SK-N-SH (cell line): ENCODE results near the gene CLN6. TPM values are rescaled to one million over a fixed set of nuclear protein-coding genes. Genes with fewer than 3 reads are reported as not detected.

Experiments
- CTCF ChIA-PET: fragments of 300-600, 350-600 bp; formaldehyde crosslinking; extraction: SDS; loops from one replicate; lab custom pipeline; 2021; lab: Yijun Ruan, JAX
- POLR2A ChIA-PET: fragments of 350-600 bp; sonication (Branson Sonifier 250); formaldehyde crosslinking; extraction: SDS; loops from one replicate; lab custom pipeline; 2020; ENCODE audit warnings: antibody characterized with exemption, inconsistent platforms; lab: Yijun Ruan, JAX
- DNase-seq: peaks from one replicate; pipeline ENCODE4 v3.0.0; 2012
- H2AFZ ChIP-seq: fragments of 200-600 bp; sonication (generic); 2 replicates; pipeline ENCODE4 v1.8.1; 2016; ENCODE audit warnings: antibody characterized with exemption, mild to moderate bottlenecking, low read depth
- H3F3A ChIP-seq: fragments of 200-600 bp; sonication (generic); replicated peaks from 2 replicates; pipeline ENCODE3; 2016; ENCODE audit warnings: antibody characterized with exemption, mild to moderate bottlenecking; ENCODE audit not compliant: insufficient read depth
- H3K27ac ChIP-seq, 2 experiments: fragments of 200-500 bp in 1 of 2; fragments of 200-600 bp in 1 of 2; sonication (Bioruptor generic) in 1 of 2; sonication (generic), shearing (Covaris generic) in 1 of 2; 2 replicates each; pipeline versions ENCODE4 v1.5.1 to v1.6.1; 2014 to 2016; ENCODE audit warnings: low read depth in 2 of 2, inconsistent platforms in 1 of 2, low read length in 1 of 2, mild to moderate bottlenecking in 1 of 2, mixed read lengths in 1 of 2
- H3K27me3 ChIP-seq: fragments of 200-600 bp; sonication (generic), shearing (Covaris generic); 2 replicates; pipeline ENCODE4 v1.6.1; 2016; ENCODE audit warnings: mixed run types; ENCODE audit not compliant: insufficient read depth
- H3K36me3 ChIP-seq, 2 experiments: fragments of 200-500 bp in 1 of 2; fragments of 200-600 bp in 1 of 2; sonication (Bioruptor generic) in 1 of 2; sonication (generic) in 1 of 2; replicated peaks in 1 of 2; 2 replicates each; pipeline versions ENCODE3 to v1.5.1; 2014 to 2016; ENCODE audit warnings: low read length in 1 of 2, mild to moderate bottlenecking in 1 of 2; ENCODE audit not compliant: insufficient read depth in 2 of 2, control insufficient read depth in 1 of 2
- H3K4me1 ChIP-seq, 2 experiments: fragments of 200-500 bp in 1 of 2; fragments of 200-600 bp in 1 of 2; sonication (Bioruptor generic) in 1 of 2; sonication (generic), shearing (Covaris generic) in 1 of 2; 2 replicates each; pipeline versions ENCODE4 v1.5.1 to v1.6.1; 2014 to 2016; ENCODE audit warnings: low read depth in 1 of 2, low read length in 1 of 2, mixed run types in 1 of 2; ENCODE audit not compliant: insufficient read depth in 2 of 2, control insufficient read depth in 1 of 2
- H3K4me2 ChIP-seq: fragments of 200-600 bp; sonication (generic), shearing (Covaris generic); 2 replicates; pipeline ENCODE4 v1.6.1; 2017; ENCODE audit warnings: mixed run types
- H3K4me3 ChIP-seq, 2 experiments: fragments of 200-500 bp in 1 of 2; fragments of 200-600 bp in 1 of 2; sonication (Bioruptor generic) in 1 of 2; sonication (generic), shearing (Covaris generic) in 1 of 2; 2 replicates each; pipeline versions ENCODE4 v1.5.1 to v1.8.1; 2014 to 2016; ENCODE audit warnings: low read depth in 2 of 2, inconsistent platforms in 1 of 2, low read length in 1 of 2, mild to moderate bottlenecking in 1 of 2, mixed read lengths in 1 of 2, moderate library complexity in 1 of 2
- H3K79me2 ChIP-seq: fragments of 200-600 bp; sonication (generic); 2 replicates; pipeline ENCODE4 v1.8.1; 2017; ENCODE audit warnings: mild to moderate bottlenecking; ENCODE audit not compliant: insufficient read depth
- H3K9ac ChIP-seq: fragments of 200-600 bp; sonication (generic); 2 replicates; pipeline ENCODE4 v1.6.1; 2017; ENCODE audit warnings: mixed run types
- H3K9me2 ChIP-seq: fragments of 200-600 bp; sonication (generic); 2 replicates; pipeline ENCODE4 v1.6.1; 2017; ENCODE audit warnings: mixed run types
- H3K9me3 ChIP-seq: fragments of 200-600 bp; sonication (generic); 2 replicates; pipeline ENCODE4 v1.6.1; 2017; ENCODE audit warnings: mixed run types, mild to moderate bottlenecking, moderate library complexity
- H4K20me1 ChIP-seq: fragments of 200-600 bp; sonication (generic); 2 replicates; pipeline ENCODE4 v1.6.1; 2017; ENCODE audit warnings: mild to moderate bottlenecking, mixed run types; ENCODE audit not compliant: insufficient read depth
- ELF1 ChIP-seq: IDR thresholded peaks from 2 replicates; pipeline ENCODE4 v1.4.0; 2012
- EZH2phosphoT487 ChIP-seq: fragments of 200-600 bp; sonication (generic); IDR thresholded peaks from 2 replicates; pipeline ENCODE4 v1.6.1; 2017; ENCODE audit warnings: low read depth, mixed run types, mild to moderate bottlenecking, antibody characterized with exemption, moderate library complexity, borderline replicate concordance
- GABPA ChIP-seq: IDR thresholded peaks from 2 replicates; pipeline ENCODE4 v1.4.0; 2012; ENCODE audit warnings: low read depth, mild to moderate bottlenecking
- GATA2 ChIP-seq: sonication (generic); formaldehyde crosslinking; IDR thresholded peaks from 2 replicates; pipeline ENCODE4 v1.5.0; 2020; ENCODE audit warnings: mild to moderate bottlenecking, missing genetic modification reagents
- MXI1 ChIP-seq: IDR thresholded peaks from 2 replicates; pipeline ENCODE4 v1.6.1; 2012; ENCODE audit warnings: mild to moderate bottlenecking, low read depth, low read length, improper control_type of control experiment
- NRF1 ChIP-seq: IDR thresholded peaks from 2 replicates; pipeline ENCODE4 v1.6.1; 2012; ENCODE audit warnings: low read depth, mild to moderate bottlenecking, low read length
- SIN3A ChIP-seq: IDR thresholded peaks from 2 replicates; pipeline ENCODE4 v1.6.1; 2012; ENCODE audit warnings: low read depth, mild to moderate bottlenecking, low read length, moderate library complexity, borderline replicate concordance
- TEAD4 ChIP-seq: IDR thresholded peaks from 2 replicates; pipeline ENCODE4 v1.4.0; 2012; ENCODE audit warnings: mild to moderate bottlenecking, borderline replicate concordance; ENCODE audit not compliant: insufficient read depth
- YY1 ChIP-seq: IDR thresholded peaks from 2 replicates; pipeline ENCODE4 v1.4.0; 2012; ENCODE audit warnings: low read depth, mild to moderate bottlenecking
- WGBS: methylation state at CpG from one replicate; pipeline ENCODE4 v1.1.6; 2017; ENCODE audit warnings: low lambda C conversion rate; 5-methylcytosine and 5-hydroxymethylcytosine counted together
- polyA plus RNA-seq, 3 experiments: library from polyadenylated mRNA; depleted of rRNA; stranded (reverse); fragments of >200 nt; gene quantifications; 2 replicates each; pipeline ENCODE4 v1.2.3, GENCODE V29; 2012
- TF ChIP-seq, protein P1 (sequence below): fragments of 200-600 bp; sonication (generic); IDR thresholded peaks from 2 replicates; pipeline ENCODE4 v1.6.1; 2017; ENCODE audit warnings: antibody characterized with exemption, mild to moderate bottlenecking, moderate library complexity
- TF ChIP-seq, protein P2 (sequence below): IDR thresholded peaks from 2 replicates; pipeline ENCODE4 v1.4.0; 2012; ENCODE audit warnings: low read depth
- TF ChIP-seq, protein P3 (sequence below): IDR thresholded peaks from 2 replicates; pipeline ENCODE4 v1.4.0; 2012; ENCODE audit warnings: low read depth, borderline replicate concordance
- TF ChIP-seq, protein P4 (sequence below): IDR thresholded peaks from 2 replicates; pipeline ENCODE4; 2012

Gene CLN6
- polyA plus RNA-seq, 1 of the 3 experiments (the other 2 are of a cell fraction) = 27.5 TPM

DNA sequence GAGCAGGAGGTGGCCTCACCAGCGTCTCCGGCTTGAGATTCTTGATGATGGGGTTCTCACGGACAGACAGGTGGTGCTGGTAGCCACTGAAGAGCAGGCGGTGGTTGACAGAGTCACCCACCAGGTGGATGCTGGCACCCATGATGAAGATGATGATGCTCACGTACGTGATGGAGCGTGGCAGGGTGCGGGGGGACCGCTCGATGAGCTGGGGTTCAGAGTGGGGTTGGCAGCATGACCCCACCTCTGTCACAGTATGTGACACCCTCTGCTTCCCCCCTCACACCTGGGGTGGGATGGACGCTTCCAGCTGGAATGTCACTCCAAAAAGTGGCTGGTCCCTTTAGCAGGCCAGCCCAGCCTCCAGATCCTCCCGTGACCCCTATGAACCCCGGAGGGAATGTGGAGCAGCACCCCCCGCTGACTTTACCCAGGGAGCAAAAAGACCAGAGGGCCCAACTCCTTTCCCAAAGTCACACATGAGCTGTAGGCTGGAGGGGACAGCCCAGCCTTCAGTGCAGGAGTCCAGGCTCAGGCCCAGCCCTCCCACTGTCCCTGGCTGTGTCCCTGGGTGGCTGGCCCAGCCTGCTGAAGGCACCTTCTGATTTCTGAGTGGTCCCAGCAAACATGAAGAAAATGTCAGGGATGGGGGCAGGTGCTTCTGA lies 17.7 kb downstream of the CLN6 start:
- POLR2A ChIA-PET = no interaction called here
- TF ChIP-seq ELF1 = no peak
- no peak for TF ChIP-seq GATA2 (CRISPR knock-in tag)
- no peak for TF ChIP-seq NRF1
- TF ChIP-seq SIN3A = no peak
- TF ChIP-seq YY1 = no peak
- TF ChIP-seq EZH2phosphoT487 = no peak
- TF ChIP-seq TEAD4 = no peak
- no peak for TF ChIP-seq GABPA
- TF ChIP-seq, protein P1, sequence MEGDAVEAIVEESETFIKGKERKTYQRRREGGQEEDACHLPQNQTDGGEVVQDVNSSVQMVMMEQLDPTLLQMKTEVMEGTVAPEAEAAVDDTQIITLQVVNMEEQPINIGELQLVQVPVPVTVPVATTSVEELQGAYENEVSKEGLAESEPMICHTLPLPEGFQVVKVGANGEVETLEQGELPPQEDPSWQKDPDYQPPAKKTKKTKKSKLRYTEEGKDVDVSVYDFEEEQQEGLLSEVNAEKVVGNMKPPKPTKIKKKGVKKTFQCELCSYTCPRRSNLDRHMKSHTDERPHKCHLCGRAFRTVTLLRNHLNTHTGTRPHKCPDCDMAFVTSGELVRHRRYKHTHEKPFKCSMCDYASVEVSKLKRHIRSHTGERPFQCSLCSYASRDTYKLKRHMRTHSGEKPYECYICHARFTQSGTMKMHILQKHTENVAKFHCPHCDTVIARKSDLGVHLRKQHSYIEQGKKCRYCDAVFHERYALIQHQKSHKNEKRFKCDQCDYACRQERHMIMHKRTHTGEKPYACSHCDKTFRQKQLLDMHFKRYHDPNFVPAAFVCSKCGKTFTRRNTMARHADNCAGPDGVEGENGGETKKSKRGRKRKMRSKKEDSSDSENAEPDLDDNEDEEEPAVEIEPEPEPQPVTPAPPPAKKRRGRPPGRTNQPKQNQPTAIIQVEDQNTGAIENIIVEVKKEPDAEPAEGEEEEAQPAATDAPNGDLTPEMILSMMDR = no peak
- no peak for TF ChIP-seq MXI1
- TF ChIP-seq, protein P2, sequence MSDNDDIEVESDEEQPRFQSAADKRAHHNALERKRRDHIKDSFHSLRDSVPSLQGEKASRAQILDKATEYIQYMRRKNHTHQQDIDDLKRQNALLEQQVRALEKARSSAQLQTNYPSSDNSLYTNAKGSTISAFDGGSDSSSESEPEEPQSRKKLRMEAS = no peak
- TF ChIP-seq, protein P3, sequence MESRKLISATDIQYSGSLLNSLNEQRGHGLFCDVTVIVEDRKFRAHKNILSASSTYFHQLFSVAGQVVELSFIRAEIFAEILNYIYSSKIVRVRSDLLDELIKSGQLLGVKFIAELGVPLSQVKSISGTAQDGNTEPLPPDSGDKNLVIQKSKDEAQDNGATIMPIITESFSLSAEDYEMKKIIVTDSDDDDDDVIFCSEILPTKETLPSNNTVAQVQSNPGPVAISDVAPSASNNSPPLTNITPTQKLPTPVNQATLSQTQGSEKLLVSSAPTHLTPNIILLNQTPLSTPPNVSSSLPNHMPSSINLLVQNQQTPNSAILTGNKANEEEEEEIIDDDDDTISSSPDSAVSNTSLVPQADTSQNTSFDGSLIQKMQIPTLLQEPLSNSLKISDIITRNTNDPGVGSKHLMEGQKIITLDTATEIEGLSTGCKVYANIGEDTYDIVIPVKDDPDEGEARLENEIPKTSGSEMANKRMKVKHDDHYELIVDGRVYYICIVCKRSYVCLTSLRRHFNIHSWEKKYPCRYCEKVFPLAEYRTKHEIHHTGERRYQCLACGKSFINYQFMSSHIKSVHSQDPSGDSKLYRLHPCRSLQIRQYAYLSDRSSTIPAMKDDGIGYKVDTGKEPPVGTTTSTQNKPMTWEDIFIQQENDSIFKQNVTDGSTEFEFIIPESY = no peak
- TF ChIP-seq, protein P4, sequence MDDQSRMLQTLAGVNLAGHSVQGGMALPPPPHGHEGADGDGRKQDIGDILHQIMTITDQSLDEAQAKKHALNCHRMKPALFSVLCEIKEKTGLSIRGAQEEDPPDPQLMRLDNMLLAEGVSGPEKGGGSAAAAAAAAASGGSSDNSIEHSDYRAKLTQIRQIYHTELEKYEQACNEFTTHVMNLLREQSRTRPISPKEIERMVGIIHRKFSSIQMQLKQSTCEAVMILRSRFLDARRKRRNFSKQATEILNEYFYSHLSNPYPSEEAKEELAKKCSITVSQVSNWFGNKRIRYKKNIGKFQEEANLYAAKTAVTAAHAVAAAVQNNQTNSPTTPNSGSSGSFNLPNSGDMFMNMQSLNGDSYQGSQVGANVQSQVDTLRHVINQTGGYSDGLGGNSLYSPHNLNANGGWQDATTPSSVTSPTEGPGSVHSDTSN = no peak
- TF ChIP-seq, all 33 proteins: peak for 0

More for the DNA sequence above, 17.7 kb downstream of the CLN6 start:
- no peak overlapping the region for H3K4me2 ChIP-seq
- no peak overlapping the region for H3K9ac ChIP-seq
- H3K9me3 ChIP-seq = no peaks in the 10 kb centered on the region
- WGBS = 100% methylated on average over 10 of the region's 14 CpGs
- H2AFZ ChIP-seq = no peak overlapping the region
- peaks cover 5% of the 10 kb centered on the region for H3K79me2 ChIP-seq
- 0 out of 2 replicates have a peak, but pooled peaks cover 6% of the 10 kb centered on the region for H4K20me1 ChIP-seq
- H3K36me3 ChIP-seq = peaks cover 0 to 3% of the 10 kb centered on the region in 2 experiments
- no peak overlapping the region for H3K27ac ChIP-seq
- H3K4me1 ChIP-seq = peaks cover 0 to 16% of the 10 kb centered on the region in 2 experiments; a peak in 1 of 4 replicates
- H3F3A ChIP-seq = peaks cover 3% of the 10 kb centered on the region
- no peaks in the 10 kb centered on the region for H3K27me3 ChIP-seq
- H3K9me2 ChIP-seq = no peaks in the 10 kb centered on the region
- H3K4me3 ChIP-seq = no peak overlapping the region
- no peak for DNase-seq
- CTCF ChIA-PET = interaction anchor here (0.9 to 3.3 kb wide), 10 partner anchors 8 to 349 kb away, joined by 3 to 52 read pairs (median 14); partner anchors contain the start of gene CLN6
